A549 treated with ZK216348 at 1 μM for 4 hours (cell line): ENCODE data around the gene ULK2. TPM values are rescaled to one million over a fixed set of nuclear protein-coding genes. Genes with fewer than 3 reads are reported as not detected.

Experiments
- total RNA-seq: library from RNA; stranded (reverse); fragments of 200-300 nt; extraction: Qiagen RNA extraction; gene quantifications from 5 replicates; pipeline ENCODE4 v1.2.3, GENCODE V29; 2022; ENCODE audit warnings: low read depth

ULK2 gene
- total RNA-seq = 9.6 to 18.1 TPM (median 14.9 TPM) in 5 replicates

GRCh38 chr17:19867329-19868078 lies at the start of gene ULK2:
Gene ULK2 (minus strand): TSS chr17:19867936. CDS start chr17:19867417, 519 bp downstream.

DNA sequence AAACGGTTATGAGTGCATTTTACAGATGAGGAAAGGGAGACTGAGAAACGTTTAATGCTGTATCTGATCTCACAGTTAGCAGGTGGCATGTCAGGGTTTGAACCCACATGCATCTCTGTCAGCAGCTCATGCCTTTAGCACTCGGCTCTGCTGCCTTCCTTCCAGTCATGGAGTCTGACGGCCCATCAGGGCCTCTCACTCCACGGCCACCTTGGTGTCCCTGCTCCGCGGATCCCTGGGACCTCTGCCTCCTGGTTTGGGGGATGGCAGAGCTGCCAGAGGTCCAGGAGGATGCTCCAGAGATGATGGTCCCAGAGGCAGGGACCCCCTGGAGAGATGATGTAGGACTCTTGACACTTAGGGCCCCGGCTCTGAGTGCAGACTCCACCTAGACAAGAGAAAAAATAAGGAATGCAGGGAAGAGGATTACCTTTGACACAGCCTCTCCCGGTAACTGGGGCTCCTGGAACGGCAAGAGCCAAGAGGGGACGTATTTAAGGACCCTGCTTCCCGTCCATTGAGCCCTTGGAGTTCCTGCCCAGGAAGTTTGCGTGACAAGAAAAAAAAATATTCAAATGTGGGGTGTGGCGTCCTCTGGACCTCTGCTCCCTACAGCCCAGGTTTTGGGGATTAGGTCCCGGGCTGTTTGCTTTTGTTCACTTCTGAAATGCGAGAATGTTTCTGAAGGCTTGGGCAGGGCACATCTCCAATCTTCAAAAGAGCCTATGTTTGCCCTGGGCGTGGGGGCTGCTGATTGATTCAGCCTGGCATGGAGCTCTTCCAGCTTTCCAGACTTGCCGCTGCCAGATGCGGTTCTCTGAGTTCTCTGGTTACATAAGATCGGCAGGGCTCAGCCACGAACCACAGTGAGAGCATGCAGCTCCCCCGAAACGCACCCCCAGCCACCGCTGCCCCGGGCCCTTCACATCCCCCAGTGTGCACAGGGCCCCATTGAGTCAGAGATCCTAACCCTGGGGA lies 119.6 kb downstream of the ULK2 start, which contains the start of gene ALDH3A1:
ALDH3A1 (minus strand) TSS at position 470 of the 978 bp plus-strand sequence. CDS start 3,169 bp downstream, outside the sequence.

Other genes with a start within 250 kb of the ULK2 start
- gene ALDH3A2, start 219.2 kb downstream of the ULK2 start, total RNA-seq = 150 to 182 TPM (median 169 TPM) in 5 replicates
- 0.09 to 0.16 TPM (median 0.14 TPM) in 4 of 5 replicates, not detected in the other for gene SLC47A2, start 151.4 kb downstream of the ULK2 start, total RNA-seq
- 787 to 1,153 TPM (median 809 TPM) in 5 replicates for gene ALDH3A1, start 119.6 kb downstream of the ULK2 start, total RNA-seq
- 17.4 to 25.9 TPM (median 22.2 TPM) in 5 replicates for gene AKAP10, start 109.9 kb upstream of the ULK2 start, total RNA-seq
- 44.6 to 54.1 TPM (median 47.5 TPM) in 5 replicates for gene SPECC1, start 141.4 kb upstream of the ULK2 start, total RNA-seq